Heart left ventricle (tissue), 16 donors: ENCODE measurements around the gene ABR. TPM values are rescaled to one million over a fixed set of nuclear protein-coding genes. Genes with fewer than 3 reads are reported as not detected.

Experiments used
- ATAC-seq, 4 donors: fragments of 200-7000 bp; cut with Tn5 transposase; one replicate each; pipeline ENCODE4 v1.9.1; 2020 to 2022; ENCODE audit warnings: moderate library complexity in 4 of 4, mild to moderate bottlenecking in 3 of 4, moderate number of reproducible peaks in 1 of 4
- DNase-seq, 5 donors: peaks; one replicate each; pipeline ENCODE4 v3.0.0-alpha.2; 2020
- H3K27ac ChIP-seq, 12 donors: fragments of 200-600 bp; sonication (generic) in 4 of 12; one replicate each; pipeline versions ENCODE4 v1.5.0 to v1.8.0; 2016 to 2022; ENCODE audit warnings: mild to moderate bottlenecking in 2 of 12
- H3K27me3 ChIP-seq, 9 donors: fragments of 200-600 bp; sonication (generic) in 2 of 9; one replicate each; pipeline versions ENCODE4 v1.5.1 to v1.8.0; 2016 to 2022; ENCODE audit warnings: mild to moderate bottlenecking in 3 of 9
- H3K36me3 ChIP-seq, 9 donors: fragments of 200-600 bp; sonication (generic) in 2 of 9; one replicate each; pipeline versions ENCODE4 v1.5.0 to v1.8.0; 2018 to 2022; ENCODE audit warnings: mild to moderate bottlenecking in 2 of 9
- H3K4me1 ChIP-seq, 12 donors: fragments of 200-600 bp; sonication (generic) in 4 of 12; one replicate each; pipeline versions ENCODE4 v1.5.0 to v1.8.0; 2016 to 2022; ENCODE audit warnings: mild to moderate bottlenecking in 3 of 12
- H3K4me3 ChIP-seq, 12 donors: fragments of 200-600 bp; sonication (generic) in 4 of 12; one replicate each; pipeline versions ENCODE4 v1.5.0 to v1.8.0; 2017 to 2022; ENCODE audit warnings: mild to moderate bottlenecking in 9 of 12, moderate library complexity in 4 of 12
- H3K9me3 ChIP-seq, 12 donors: fragments of 200-600 bp; sonication (generic) in 4 of 12; one replicate each; pipeline versions ENCODE4 v1.5.0 to v1.8.0; 2016 to 2022; ENCODE audit warnings: mild to moderate bottlenecking in 1 of 12
- POLR2A ChIP-seq, 2 donors: fragments of 450-650 bp; IDR thresholded peaks; one replicate each; pipeline ENCODE4 v1.6.1; 2017; ENCODE audit warnings: antibody characterized with exemption in 2 of 2, mild to moderate bottlenecking in 2 of 2, moderate library complexity in 2 of 2
- WGBS, 4 donors: extraction: QIAGEN DNeasy Blood & Tissue Kit in 2 of 4; methylation state at CpG; one replicate each; pipeline versions ENCODE4 v1.1.5 to v1.1.7; 2013 to 2018; 5-methylcytosine and 5-hydroxymethylcytosine counted together
- intact Hi-C, 10 donors: fragments of 100-400 bp; cut with DNase I; formaldehyde crosslinking; loops; one replicate each; pipeline versions ENCODE4 v1.11.1 to v1.14.2; 2022
- polyA plus RNA-seq, 2 donors: library from polyadenylated mRNA; stranded (reverse); fragments of 200-250 nt; gene quantifications; one replicate each; pipeline ENCODE4 v1.2.3, GENCODE V29; 2013
- total RNA-seq, 9 donors: library from RNA; depleted of rRNA in 2 of 9; stranded (reverse); fragments of >200 nt in 2 of 9; fragmentation: NEBNext Ultra II Directional in 3 of 9; extraction: Animal tissue kit (Norgen Biotek cat#: 25700) in 3 of 9; gene quantifications; one replicate each; pipeline versions ENCODE4 v1.1.0 to v1.2.4, GENCODE V29; 2016 to 2023
- TF ChIP-seq, protein P1 (sequence below), 12 donors: fragments of 200-600 bp; sonication (generic) in 4 of 12; IDR thresholded peaks; one replicate each; pipeline versions ENCODE4 v1.5.0 to v1.8.0; 2018 to 2022; ENCODE audit warnings: antibody characterized with exemption in 12 of 12, mild to moderate bottlenecking in 5 of 12
- donor health status: ischemic (EF 13 %, LVEDD 7.1; RV severe dilation, severe dysfunction).
- donor health status: healthy with polysubstance abuse.
- donor health status: DM: no; HTN: yes; CAD: no.
- donor health status: DM: no; HTN: no; CAD: no.
- donor health status: ischemic (EF 25% LVEDD 6.9; RV normal size, moderate dysfunction).
- donor health status: ischemic (EF 25% LVEDD 5.7; RV mildly dilated, moderate dysfunction).
- donor health status: healthy.
- donor health status: DM: yes; HTN: yes; CAD: no.
- donor health status: ischemic (EF 35%, LVEDD 5.7; RV mildly dilated, moderate dysfunction).
- donor health status: nonischemic (EF 11% LVEDD 7.7; RV severe dilation, severe dysfunction).
- donor health status: DM: yes; HTN: yes; CAD: no.
- donor health status: PGD.
- donor health status: ischemic (EF 29% LVEDD 5.4; RV normal size, mild dysfunction).
- donor health status: nonischemic (EF 23%, LVEDD 6.1; RV moderate dilation, normal function).

ABR gene
- total and polyA plus RNA-seq, 11 donors: 64.5 to 171 (median 149) TPM

DNA sequence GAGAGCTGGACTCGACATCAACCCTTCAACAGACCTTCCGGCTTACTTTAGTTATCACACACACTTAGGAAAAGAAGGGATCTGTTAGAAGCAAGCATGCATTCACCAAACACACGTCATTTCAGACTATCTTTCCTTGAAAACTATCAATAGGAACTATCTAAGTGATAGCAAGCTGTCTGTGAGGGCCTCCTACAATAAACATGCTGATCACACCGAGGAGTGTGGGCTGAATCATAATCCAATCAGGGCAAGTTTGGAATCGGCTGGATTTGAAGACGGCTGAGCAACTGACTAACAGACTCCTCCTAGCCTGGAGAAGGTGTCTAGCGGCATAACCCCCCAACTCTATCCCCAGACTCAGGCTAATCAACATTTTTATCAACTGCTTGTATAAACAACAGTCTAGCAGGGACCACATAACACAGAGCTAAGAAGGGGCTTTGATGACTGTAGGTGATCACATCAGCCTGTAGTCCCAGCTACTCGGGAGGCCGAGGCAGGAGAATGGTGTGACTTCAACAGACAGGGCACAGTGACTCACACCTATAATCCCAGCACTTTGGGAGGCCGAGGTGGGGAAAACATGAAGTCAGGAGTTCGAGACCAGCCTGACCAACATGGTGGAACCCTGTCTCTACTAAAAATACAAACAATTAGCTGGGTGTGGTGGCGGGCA is 214.3 kb downstream of the ABR start:
- TF ChIP-seq POLR2A (IDR thresholded peaks at IDR 0.05): no peak
- TF ChIP-seq, protein P1, sequence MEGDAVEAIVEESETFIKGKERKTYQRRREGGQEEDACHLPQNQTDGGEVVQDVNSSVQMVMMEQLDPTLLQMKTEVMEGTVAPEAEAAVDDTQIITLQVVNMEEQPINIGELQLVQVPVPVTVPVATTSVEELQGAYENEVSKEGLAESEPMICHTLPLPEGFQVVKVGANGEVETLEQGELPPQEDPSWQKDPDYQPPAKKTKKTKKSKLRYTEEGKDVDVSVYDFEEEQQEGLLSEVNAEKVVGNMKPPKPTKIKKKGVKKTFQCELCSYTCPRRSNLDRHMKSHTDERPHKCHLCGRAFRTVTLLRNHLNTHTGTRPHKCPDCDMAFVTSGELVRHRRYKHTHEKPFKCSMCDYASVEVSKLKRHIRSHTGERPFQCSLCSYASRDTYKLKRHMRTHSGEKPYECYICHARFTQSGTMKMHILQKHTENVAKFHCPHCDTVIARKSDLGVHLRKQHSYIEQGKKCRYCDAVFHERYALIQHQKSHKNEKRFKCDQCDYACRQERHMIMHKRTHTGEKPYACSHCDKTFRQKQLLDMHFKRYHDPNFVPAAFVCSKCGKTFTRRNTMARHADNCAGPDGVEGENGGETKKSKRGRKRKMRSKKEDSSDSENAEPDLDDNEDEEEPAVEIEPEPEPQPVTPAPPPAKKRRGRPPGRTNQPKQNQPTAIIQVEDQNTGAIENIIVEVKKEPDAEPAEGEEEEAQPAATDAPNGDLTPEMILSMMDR (IDR thresholded peaks at IDR 0.05): no peak
- no peak for ATAC-seq
- intact Hi-C loops: no loop called here
- H3K27ac ChIP-seq: peak overlapping the region in 1 of 12 donors; percentile 80
- no peaks in the 10 kb centered on the region for H3K4me1 ChIP-seq
- peak in 1 of 5 donors; percentile 38 for DNase-seq
- no peaks in the 10 kb centered on the region for H3K36me3 ChIP-seq
- no peak overlapping the region for H3K4me3 ChIP-seq
- H3K27me3 ChIP-seq: no peaks in the 10 kb centered on the region
- H3K9me3 ChIP-seq: no peaks in the 10 kb centered on the region
- WGBS, 4 donors: 77 to 84% (median 82%) methylated on average over 12 of the region's 12 CpGs

DNA sequence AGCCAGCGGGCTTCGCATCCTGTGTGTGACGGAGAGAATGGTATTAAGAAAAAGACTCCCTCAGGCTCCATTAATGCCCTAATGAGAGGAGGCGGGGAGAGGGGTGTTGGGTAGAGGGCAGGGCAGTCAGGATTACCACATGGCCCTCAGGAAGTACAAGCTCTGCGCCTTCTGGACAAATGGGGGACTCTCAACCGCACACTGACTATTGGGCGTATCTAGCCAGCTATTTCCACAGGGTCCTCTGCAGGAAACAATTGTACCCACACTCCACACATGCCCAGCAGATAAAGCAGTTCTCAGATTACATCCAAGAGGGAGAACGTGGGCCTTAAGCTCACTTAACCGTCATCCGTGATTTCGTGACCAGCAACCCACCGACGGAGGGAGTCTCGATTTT is 214.9 kb downstream of the ABR start:
- H3K4me3 ChIP-seq: no peak overlapping the region
- no peaks in the 10 kb centered on the region for H3K4me1 ChIP-seq
- H3K36me3 ChIP-seq: no peaks in the 10 kb centered on the region
- no peaks in the 10 kb centered on the region for H3K27me3 ChIP-seq
- H3K9me3 ChIP-seq: no peaks in the 10 kb centered on the region
- 65 to 82% (median 76%) methylated on average over 14 of the region's 14 CpGs for WGBS, 4 donors
- intact Hi-C loops: no loop called here
- H3K27ac ChIP-seq: peak overlapping the region in 1 of 12 donors; percentile 80
- DNase-seq (no peak), ATAC-seq (no peak)
- no peak for TF ChIP-seq POLR2A (IDR thresholded peaks at IDR 0.05)
- TF ChIP-seq, protein P1 (IDR thresholded peaks at IDR 0.05): no peak

DNA sequence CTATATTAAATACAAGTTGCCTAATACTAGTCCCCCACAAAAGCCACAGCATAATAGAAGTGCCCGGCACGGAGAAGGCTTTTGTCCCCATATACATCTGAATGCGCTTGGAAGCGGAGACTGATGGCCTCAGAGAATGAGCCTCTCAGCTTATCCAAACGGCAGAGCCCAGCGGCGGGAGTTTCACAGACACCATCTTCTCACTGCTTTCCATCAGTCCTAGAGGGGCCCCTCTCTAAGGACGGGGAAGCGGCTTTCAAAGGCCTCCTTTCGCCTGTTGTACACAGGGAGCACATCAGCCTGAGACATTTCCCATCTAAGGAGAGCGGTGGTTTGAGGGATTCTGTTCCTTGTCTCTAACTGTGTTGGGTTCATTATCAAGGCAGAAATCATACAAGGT is 217.1 kb downstream of the ABR start:
- no peak for TF ChIP-seq POLR2A (IDR thresholded peaks at IDR 0.05)
- TF ChIP-seq, protein P1 (IDR thresholded peaks at IDR 0.05): no peak
- peaks cover 0 to 5% (median 0%) of the 10 kb centered on the region in 12 donors for H3K4me1 ChIP-seq
- intact Hi-C loops: no loop called here
- peak overlapping the region in 1 of 12 donors; percentile 80 for H3K27ac ChIP-seq
- H3K9me3 ChIP-seq: no peaks in the 10 kb centered on the region
- DNase-seq (no peak), ATAC-seq (no peak)
- H3K27me3 ChIP-seq: no peaks in the 10 kb centered on the region
- H3K4me3 ChIP-seq: no peak overlapping the region
- WGBS, 4 donors: 79 to 86% (median 84%) methylated on average over 11 of the region's 11 CpGs
- no peaks in the 10 kb centered on the region for H3K36me3 ChIP-seq

DNA sequence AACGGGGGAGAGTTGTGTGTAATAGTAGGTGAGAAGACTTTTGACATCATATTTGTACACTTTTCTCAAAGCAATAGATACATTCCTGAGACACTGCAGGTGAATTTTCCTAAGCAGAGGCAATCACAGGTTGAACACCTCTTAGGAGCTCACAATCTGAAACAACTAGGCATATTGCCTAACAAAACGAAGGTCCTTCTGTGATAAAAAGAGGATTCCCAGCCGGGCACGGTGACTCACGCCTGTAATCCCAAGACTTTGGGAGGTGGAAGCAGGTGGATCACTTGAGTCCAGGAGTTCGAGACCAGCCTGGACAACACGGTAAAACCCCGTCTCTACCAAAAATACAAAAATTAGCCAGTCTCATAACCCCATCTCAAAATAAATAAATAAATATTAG is 217.6 kb downstream of the ABR start:
- DNase-seq (peak in 1 of 5 donors; percentile 10), ATAC-seq (no peak)
- intact Hi-C loops: no loop called here
- H3K9me3 ChIP-seq: no peaks in the 10 kb centered on the region
- peaks cover 0 to 7% (median 0%) of the 10 kb centered on the region in 12 donors for H3K4me1 ChIP-seq
- no peak for TF ChIP-seq POLR2A (IDR thresholded peaks at IDR 0.05)
- TF ChIP-seq, protein P1 (IDR thresholded peaks at IDR 0.05): no peak
- peak overlapping the region in 1 of 12 donors; percentile 80 for H3K27ac ChIP-seq
- WGBS, 4 donors: 92 to 93% (median 93%) methylated on average over 8 of the region's 8 CpGs
- H3K4me3 ChIP-seq: no peak overlapping the region
- no peaks in the 10 kb centered on the region for H3K36me3 ChIP-seq
- H3K27me3 ChIP-seq: no peaks in the 10 kb centered on the region
